Measurements from ENCODE around the gene SUSD6.
"Not testable (repeated sequence)": the region's sequence is repeated elsewhere in the genome, so short reads cannot be mapped to it uniquely, and the experiment has no call there.

The SUSD6 gene

GRCh38 chr14:69593018-69593677 lies 18.2 kb upstream of the SUSD6 start:
- no peak for DNase-seq

- DNase-seq, result no peak
These were observed 16.6 kb upstream of the SUSD6 start for GRCh38 chr14:69594846-69595245.

DNA sequence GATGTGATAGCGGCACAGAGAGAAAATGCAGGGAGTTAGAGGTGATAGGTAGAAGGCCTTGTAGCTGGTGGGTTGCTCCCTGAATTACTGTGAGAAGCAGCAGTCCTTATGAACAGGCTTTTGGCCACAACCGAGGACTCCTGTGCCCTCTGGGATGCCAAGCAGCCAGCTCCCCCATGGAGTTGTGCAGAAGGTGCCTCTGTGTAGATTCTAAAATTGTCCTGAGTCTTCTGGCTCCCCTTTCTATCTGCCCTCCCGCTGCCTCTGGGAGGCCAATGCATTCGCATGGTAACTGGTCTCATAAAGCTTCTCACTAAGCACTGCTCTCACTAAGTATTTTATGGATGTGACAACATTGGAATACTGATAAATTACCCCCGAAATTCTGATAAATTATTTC lies 16.1 kb upstream of the SUSD6 start:
- no peak for DNase-seq

DNA sequence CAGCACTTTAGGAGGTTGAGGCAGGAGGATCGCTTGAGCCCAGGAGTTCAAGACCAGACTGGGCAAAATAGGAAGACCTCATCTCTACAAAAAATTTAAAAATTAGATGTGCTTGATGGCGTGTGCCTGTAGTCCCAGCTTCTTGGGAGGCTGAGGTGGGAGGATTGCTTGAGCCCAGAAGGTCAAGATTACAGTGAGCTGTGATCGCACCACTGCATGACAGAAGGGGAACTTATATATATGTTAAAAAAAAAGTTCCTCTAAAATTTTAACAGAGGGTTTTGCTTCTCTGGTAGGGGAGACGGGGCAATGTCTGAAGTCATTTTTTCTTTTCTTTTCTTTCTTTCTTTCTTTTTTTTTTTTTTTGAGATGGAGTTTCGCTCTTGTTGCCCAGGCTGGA lies 12.0 kb upstream of the SUSD6 start:
- not testable (repeated sequence) for DNase-seq

GRCh38 chr14:69600304-69600891 lies 11.0 kb upstream of the SUSD6 start:
- no peak for DNase-seq

- no peak for DNase-seq
These were observed 5.7 kb upstream of the SUSD6 start for GRCh38 chr14:69605738-69606137.

DNA sequence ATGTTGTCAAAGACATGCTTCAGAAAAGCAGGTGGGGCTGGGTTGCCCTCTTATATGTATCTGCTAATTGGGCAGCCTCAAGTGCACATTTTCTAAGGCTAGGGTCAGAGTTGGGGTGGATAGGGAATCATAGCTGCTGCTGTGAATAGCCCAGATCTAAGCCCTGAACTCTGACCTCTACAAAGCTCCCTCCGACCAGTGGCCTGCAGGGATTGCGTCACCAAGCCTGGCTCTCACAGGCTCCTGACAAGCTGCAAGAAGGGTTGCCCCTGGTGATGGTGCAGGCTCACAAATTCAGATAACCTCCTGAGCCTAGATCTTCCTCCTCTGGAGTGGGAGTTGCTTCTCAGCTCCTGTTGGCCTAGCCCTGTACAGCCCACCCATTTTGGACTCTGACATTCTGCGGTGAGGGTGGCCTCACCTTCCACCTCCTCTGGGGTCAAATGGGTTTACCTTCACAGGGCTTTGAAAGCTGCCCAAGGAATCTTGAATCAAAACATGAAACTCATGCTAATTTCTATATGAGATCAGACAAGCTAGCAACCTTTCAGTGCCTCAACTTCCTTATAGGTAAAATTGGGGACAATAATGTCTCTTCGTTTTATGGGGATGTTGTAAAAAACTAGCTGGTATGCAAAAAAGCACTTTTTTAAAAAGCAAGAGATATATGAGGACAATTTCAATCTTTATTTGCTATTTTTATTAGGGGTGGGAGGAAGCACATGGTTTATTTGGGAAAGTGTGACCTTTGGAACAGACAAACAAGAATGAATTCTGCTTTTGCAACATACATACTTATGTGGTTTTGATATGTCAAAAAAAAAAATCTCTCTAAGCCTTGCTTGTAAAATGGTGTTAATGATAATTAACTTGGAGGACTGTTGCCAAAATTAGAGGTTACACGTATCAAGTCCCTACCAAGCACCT lies 4.9 kb upstream of the SUSD6 start:
- no peak for DNase-seq

GRCh38 chr14:69610020-69610873 lies 1.1 kb upstream of the SUSD6 start:
- DNase-seq, result peak; percentile 35

- peak; percentile 62 for DNase-seq
These were observed 573 bp upstream of the SUSD6 start for GRCh38 chr14:69610874-69611171.

- DNase-seq, result peak; percentile 66
These were observed 802 bp downstream of the SUSD6 start for GRCh38 chr14:69612014-69612782.

DNA sequence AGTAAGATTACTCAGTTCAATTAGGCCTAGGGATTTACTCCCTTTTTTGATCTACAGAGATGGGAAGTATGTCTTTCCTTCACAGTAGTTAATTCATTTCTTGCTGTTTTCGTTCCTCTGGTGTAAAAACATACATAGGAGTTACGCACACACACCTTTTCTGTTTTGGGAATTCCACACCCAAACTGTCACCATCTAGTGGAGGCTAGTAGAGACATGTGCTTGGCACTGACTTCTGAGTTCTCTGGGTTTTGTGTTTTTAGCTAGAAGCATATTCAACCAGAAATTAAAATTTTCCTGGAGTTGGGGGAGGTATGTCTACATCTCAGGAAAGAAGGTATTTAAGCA lies 1.4 kb downstream of the SUSD6 start:
- no peak for DNase-seq

DNA sequence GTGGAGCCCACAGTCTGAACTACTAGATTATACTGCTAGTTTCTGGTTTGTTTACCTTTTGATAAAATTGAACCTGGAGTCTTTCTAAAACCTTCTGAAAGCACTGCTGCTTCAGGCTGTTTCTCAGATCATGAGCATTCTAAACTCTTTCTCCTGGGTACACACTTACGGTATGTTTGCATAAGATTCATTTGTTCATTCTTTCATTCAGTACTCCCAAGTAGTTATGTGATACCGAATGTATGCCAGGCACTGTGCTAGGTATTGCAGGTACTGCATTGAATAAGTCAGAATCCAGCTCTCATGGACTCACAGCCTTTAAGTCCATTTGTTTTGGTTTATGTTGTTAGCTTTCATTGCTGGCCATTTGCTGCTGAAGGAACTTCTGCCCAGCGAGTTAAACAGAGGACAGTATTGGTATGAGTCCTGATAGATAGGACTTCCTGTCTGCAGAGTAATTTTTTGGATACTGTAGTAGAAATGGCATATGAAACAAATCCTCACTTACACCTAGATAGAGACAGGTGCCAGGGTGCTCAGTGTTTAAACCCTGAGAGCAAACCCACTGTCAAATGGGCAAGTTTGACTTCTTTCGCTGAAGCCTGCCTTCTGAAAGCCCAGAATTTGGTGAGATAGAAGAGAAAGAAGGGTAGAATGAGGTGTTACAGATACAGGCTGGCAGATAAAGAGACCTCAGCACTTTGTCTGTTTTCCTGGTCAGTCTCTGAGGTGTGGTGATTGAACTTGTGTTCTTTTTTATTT lies 2.1 kb downstream of the SUSD6 start:
- no peak for DNase-seq

- DNase-seq, result no peak
These were observed 3.2 kb downstream of the SUSD6 start for GRCh38 chr14:69614592-69614991.

- no peak for DNase-seq
These were observed 3.7 kb downstream of the SUSD6 start for GRCh38 chr14:69615121-69615495.

GRCh38 chr14:69615496-69616407 lies 4.4 kb downstream of the SUSD6 start:
- DNase-seq, result peak; percentile 55

GRCh38 chr14:69616408-69616773 lies 5.0 kb downstream of the SUSD6 start:
- DNase-seq, result no peak

GRCh38 chr14:69617796-69618195 lies 6.4 kb downstream of the SUSD6 start:
- peak; percentile 40 for DNase-seq

- no peak for DNase-seq
These were observed 7.6 kb downstream of the SUSD6 start for GRCh38 chr14:69619012-69619411.

- no peak for DNase-seq
These were observed 8.8 kb downstream of the SUSD6 start for GRCh38 chr14:69620211-69620611.

DNA sequence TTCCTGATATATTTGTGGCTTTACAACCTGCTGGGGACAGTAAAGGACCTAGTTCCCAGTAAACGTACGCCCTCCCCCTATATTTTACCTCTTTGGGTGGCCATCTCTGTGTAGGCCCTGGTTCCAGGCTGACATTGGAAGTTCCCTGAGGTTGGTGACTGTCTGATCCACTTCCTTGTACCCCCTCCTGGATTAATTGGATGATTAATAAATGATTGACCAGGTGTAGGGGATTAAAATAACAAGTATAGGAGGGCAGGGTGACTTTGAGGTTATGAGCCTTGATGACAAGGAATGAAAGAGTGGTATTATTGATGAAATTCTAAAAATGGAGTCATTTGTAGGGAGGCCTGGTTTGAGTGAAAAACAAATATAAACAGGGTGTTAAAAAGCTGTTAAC lies 9.6 kb downstream of the SUSD6 start:
- DNase-seq, result no peak

- DNase-seq, result no peak
These were observed 12.7 kb downstream of the SUSD6 start for GRCh38 chr14:69624136-69624535.
